Thoracic aorta (tissue), 2 donors: ENCODE results near the gene NAA35. TPM values are rescaled to one million over a fixed set of nuclear protein-coding genes. Genes with fewer than 3 reads are reported as not detected.

ENCODE experiments used
- ATAC-seq: fragments of 150-250 bp; one replicate; pipeline ENCODE4 v1.8.0; 2017; ENCODE audit warnings: low read depth; ENCODE audit not compliant: insufficient number of reproducible peaks, low FRiP score
- DNase-seq: peaks from one replicate; pipeline ENCODE4 v3.0.0-alpha.2; 2020; ENCODE audit warnings: low spot score
- H3K27ac ChIP-seq, 2 donors: fragments of 200-600 bp; sonication (generic); 1 replicate in 1 of 2; 2 replicates in 1 of 2; pipeline ENCODE4 v1.5.1; 2016; ENCODE audit warnings: mild to moderate bottlenecking in 2 of 2, moderate library complexity in 2 of 2
- H3K27me3 ChIP-seq: fragments of 200-600 bp; sonication (generic); replicated peaks from 2 replicates; pipeline ENCODE4 v1.6.0; 2016; ENCODE audit warnings: mild to moderate bottlenecking; ENCODE audit not compliant: insufficient read depth
- H3K36me3 ChIP-seq: fragments of 200-600 bp; sonication (generic); one replicate; pipeline ENCODE4 v1.5.1; 2016
- H3K4me1 ChIP-seq, 2 donors: fragments of 200-600 bp; sonication (generic); 1 replicate in 1 of 2; 2 replicates in 1 of 2; pipeline versions ENCODE4 v1.5.1 to v1.6.0; 2016; ENCODE audit warnings: low read depth in 2 of 2, mild to moderate bottlenecking in 1 of 2; ENCODE audit not compliant: control insufficient read depth in 1 of 2
- H3K4me3 ChIP-seq: fragments of 200-600 bp; sonication (generic); 2 replicates; pipeline ENCODE4 v1.5.1; 2016; ENCODE audit warnings: mild to moderate bottlenecking
- H3K9me3 ChIP-seq: fragments of 200-600 bp; sonication (generic); 2 replicates; pipeline ENCODE4 v1.5.1; 2016
- CTCF ChIP-seq: fragments of 200-600 bp; sonication (generic); IDR thresholded peaks from one replicate; pipeline ENCODE4 v1.5.1; 2019; ENCODE audit warnings: antibody characterized with exemption
- total RNA-seq, 2 donors: library from RNA; depleted of rRNA; stranded (reverse); fragments of >200 nt; gene quantifications; one replicate each; pipeline versions ENCODE4 v1.1.0 to v1.2.3, GENCODE V29; 2016

NAA35 gene
- total RNA-seq, 2 donors from 2014 or later, result 14.3 to 14.8 TPM

GRCh38 chr9:86061972-86062739 is 121.2 kb downstream of the NAA35 start:
- Histone ChIP-seq H3K9me3 (no peaks in the 10 kb centered on the region), H3K4me3 (no peak overlapping the region), H3K36me3 (no peaks in the 10 kb centered on the region), H3K4me1 (no peaks in the 10 kb centered on the region), H3K27me3 (no peaks in the 10 kb centered on the region), H3K27ac (no peak overlapping the region)
- DNase-seq (no peak), ATAC-seq (no peak)
- TF ChIP-seq CTCF, result no peak

- ATAC-seq, result no peak
- H3K4me1 ChIP-seq, result no peaks in the 10 kb centered on the region
- no peak overlapping the region for H3K27ac ChIP-seq
Observed at GRCh38 chr9:86062845-86063693, 122.1 kb downstream of the NAA35 start.

GRCh38 chr9:86064220-86064619 is 123.3 kb downstream of the NAA35 start:
- H3K27me3 ChIP-seq, result no peaks in the 10 kb centered on the region
- H3K27ac ChIP-seq, result no peak overlapping the region
- no peaks in the 10 kb centered on the region for H3K4me1 ChIP-seq
- H3K9me3 ChIP-seq, result no peaks in the 10 kb centered on the region
- no peaks in the 10 kb centered on the region for H3K36me3 ChIP-seq
- ATAC-seq (no peak), DNase-seq (no peak)
- no peak for TF ChIP-seq CTCF
- H3K4me3 ChIP-seq, result no peak overlapping the region

More at GRCh38 chr9:86062845-86063693, 122.1 kb downstream of the NAA35 start:
- Histone ChIP-seq H3K4me3 (no peak overlapping the region), H3K9me3 (no peaks in the 10 kb centered on the region), H3K36me3 (no peaks in the 10 kb centered on the region), H3K27me3 (no peaks in the 10 kb centered on the region)
- no peak for TF ChIP-seq CTCF
- DNase-seq, result no peak

- no peaks in the 10 kb centered on the region for H3K36me3 ChIP-seq
- H3K27me3 ChIP-seq, result no peaks in the 10 kb centered on the region
- DNase-seq (no peak), ATAC-seq (no peak)
- no peak overlapping the region for H3K4me3 ChIP-seq
- TF ChIP-seq CTCF, result no peak
- no peak overlapping the region for H3K27ac ChIP-seq
- no peaks in the 10 kb centered on the region for H3K9me3 ChIP-seq
- no peaks in the 10 kb centered on the region for H3K4me1 ChIP-seq
Observed at GRCh38 chr9:86069206-86069869, 128.4 kb downstream of the NAA35 start.

Other genes with a start within 250 kb of the NAA35 start
- 10 to 100 TPM; 35.0 to 38.3 TPM for gene AGTPBP1, start 199.2 kb upstream of the NAA35 start, total RNA-seq
- 10 to 100 TPM; 17.8 to 20.4 TPM for gene GOLM1, start 158.4 kb downstream of the NAA35 start, total RNA-seq